H1 (cell line): ENCODE results near the gene IFT20. TPM values are rescaled to one million over a fixed set of nuclear protein-coding genes. Genes with fewer than 3 reads are reported as not detected.

Experiments used
- BCL11A ChIP-seq, 2 experiments: IDR thresholded peaks; one replicate each; pipeline ENCODE4 v1.6.1; 2011; ENCODE audit warnings: low read depth in 2 of 2, low read length in 2 of 2, mild to moderate bottlenecking in 2 of 2
- CEBPB ChIP-seq: IDR thresholded peaks from 2 replicates; pipeline ENCODE4 v1.6.1; 2012; ENCODE audit warnings: low read depth, low read length
- CHD2 ChIP-seq: IDR thresholded peaks from 2 replicates; pipeline ENCODE4 v1.6.1; 2012; ENCODE audit warnings: low read length, improper control_type of control experiment
- CTBP2 ChIP-seq: IDR thresholded peaks from 2 replicates; pipeline ENCODE4 v1.7.0; 2011; ENCODE audit warnings: borderline replicate concordance, mild to moderate bottlenecking, moderate library complexity, mixed read lengths, low read length; ENCODE audit not compliant: insufficient read depth, insufficient read length
- CTCF ChIP-seq, 3 experiments: IDR thresholded peaks; 1 replicate in 2 of 3; 2 replicates in 1 of 3; pipeline versions ENCODE4 v1.5.1 to v1.6.1; 2011; ENCODE audit warnings: low read length in 3 of 3, mild to moderate bottlenecking in 3 of 3, inconsistent platforms in 2 of 3, low read depth in 1 of 3, moderate library complexity in 1 of 3; ENCODE audit not compliant: insufficient read depth in 1 of 3; ENCODE audit errors: control extremely low read depth in 1 of 3
- FOSL1 ChIP-seq: IDR thresholded peaks from 2 replicates; pipeline ENCODE4 v1.6.1; 2011; ENCODE audit warnings: mild to moderate bottlenecking, low read depth, low read length, moderate library complexity; ENCODE audit not compliant: insufficient read depth
- GABPA ChIP-seq: IDR thresholded peaks from 2 replicates; pipeline ENCODE4 v1.6.1; 2011; ENCODE audit warnings: mild to moderate bottlenecking, low read length, moderate library complexity, borderline replicate concordance; ENCODE audit not compliant: insufficient read depth
- HDAC2 ChIP-seq, 2 experiments: fragments of 300-600 bp in 1 of 2; sonication (generic) in 1 of 2; IDR thresholded peaks; 2 replicates each; pipeline ENCODE4 v1.6.1; 2011 to 2012; ENCODE audit warnings: low read depth in 2 of 2, low read length in 2 of 2, mild to moderate bottlenecking in 2 of 2, moderate library complexity in 2 of 2, borderline replicate concordance in 1 of 2, inconsistent platforms in 1 of 2
- HDAC6 ChIP-seq: IDR thresholded peaks from one replicate; pipeline ENCODE4 v1.7.1; 2012; ENCODE audit warnings: low read depth, mild to moderate bottlenecking, inconsistent platforms, low read length, moderate library complexity
- KDM5A ChIP-seq: fragments of 200-600 bp; IDR thresholded peaks from 2 replicates; pipeline ENCODE4 v1.7.1; 2012; ENCODE audit warnings: mild to moderate bottlenecking, low read length, inconsistent platforms, mixed read lengths
- NANOG ChIP-seq: IDR thresholded peaks from 2 replicates; pipeline ENCODE4 v1.6.1; 2011; ENCODE audit warnings: low read length, low read depth, mild to moderate bottlenecking, inconsistent platforms; ENCODE audit not compliant: insufficient read depth, poor library complexity, severe bottlenecking
- POLR2A ChIP-seq, 2 experiments: IDR thresholded peaks; 1 replicate in 1 of 2; 2 replicates in 1 of 2; pipeline ENCODE4 v1.6.1; 2011; ENCODE audit warnings: low read depth in 2 of 2, low read length in 2 of 2, mild to moderate bottlenecking in 2 of 2; ENCODE audit errors: control extremely low read depth in 1 of 2
- POLR2AphosphoS5 ChIP-seq: IDR thresholded peaks from 2 replicates; pipeline ENCODE4 v1.6.1; 2011; ENCODE audit warnings: low read depth, low read length
- POU5F1 ChIP-seq: IDR thresholded peaks from 2 replicates; pipeline ENCODE4 v1.6.1; 2011; ENCODE audit warnings: low read depth, mild to moderate bottlenecking, low read length, moderate library complexity
- RXRA ChIP-seq: IDR thresholded peaks from 2 replicates; pipeline ENCODE4 v1.6.1; 2011; ENCODE audit warnings: low read depth, mild to moderate bottlenecking, low read length, moderate library complexity; ENCODE audit not compliant: insufficient read depth
- SIX5 ChIP-seq: IDR thresholded peaks from 2 replicates; pipeline ENCODE4 v1.6.1; 2011; ENCODE audit warnings: mild to moderate bottlenecking, low read depth, low read length
- SP4 ChIP-seq: IDR thresholded peaks from 2 replicates; pipeline ENCODE4 v1.6.1; 2012; ENCODE audit warnings: low read length, inconsistent platforms
- SUZ12 ChIP-seq: fragments of 200-600 bp; sonication (generic); IDR thresholded peaks from 2 replicates; pipeline ENCODE4 v1.6.1; 2012; ENCODE audit warnings: mild to moderate bottlenecking, inconsistent platforms, low read length, moderate library complexity, mixed read lengths
- TAF1 ChIP-seq: IDR thresholded peaks from 2 replicates; pipeline ENCODE4 v1.6.1; 2011; ENCODE audit warnings: mild to moderate bottlenecking, low read depth, low read length
- TAF7 ChIP-seq: optimal IDR thresholded peaks from 2 replicates; pipeline ENCODE3; 2011; ENCODE audit warnings: low read depth, mild to moderate bottlenecking, inconsistent platforms, low read length, moderate library complexity, borderline replicate concordance
- TEAD4 ChIP-seq: IDR thresholded peaks from 2 replicates; pipeline ENCODE4 v1.6.1; 2012; ENCODE audit warnings: low read depth, low read length, inconsistent platforms, mixed read lengths
- YY1 ChIP-seq: IDR thresholded peaks from 2 replicates; pipeline ENCODE4 v1.6.1; 2011; ENCODE audit warnings: low read depth, mild to moderate bottlenecking, low read length
- polyA plus RNA-seq, 7 experiments: library from polyadenylated mRNA; depleted of rRNA in 3 of 7; stranded (reverse) in 5 of 7; unstranded in 2 of 7; fragments of >200 nt in 5 of 7; fragments of 200-250 nt in 2 of 7; gene quantifications; 1 replicate in 5 of 7; 2 replicates in 1 of 7; 4 replicates in 1 of 7; pipeline versions ENCODE4 v1.2.1 to v1.2.3, GENCODE V29; 2011 to 2013; ENCODE audit warnings: missing spikeins in 2 of 7, mixed read lengths in 2 of 7
- total RNA-seq: library from RNA; stranded (reverse); fragmentation: NEBNext Ultra II Directional; extraction: Animal tissue kit (Norgen Biotek cat#: 25700); gene quantifications from 2 replicates; pipeline ENCODE4 v1.2.1, GENCODE V29; 2021

IFT20 gene
- total and polyA plus RNA-seq, 2 of the 8 experiments (the other 6 are each of a cell fraction or from before 2014, with no cell fraction given) = 9.0 to 21.0 TPM

GRCh38 chr17:28335201-28335958 lies at the start of gene IFT20, which contains the start of gene TNFAIP1 (continued):
- no peak for TF ChIP-seq CTCF (IDR thresholded peaks at IDR 0.05; ENCODE audit: control extremely low read depth in 1 of 3, insufficient read depth in 1 of 3, low read depth in 1 of 3, low read length in 3 of 3)
- TF ChIP-seq YY1 = peak; percentile 78; the same call in 1 of the 2 replicates
- no peak for TF ChIP-seq BCL11A (IDR thresholded peaks at IDR 0.05; ENCODE audit: low read depth in 2 of 2, low read length in 2 of 2)
- peak in 1 of 2 experiments; percentile 52; a peak in 1 of 4 replicates for TF ChIP-seq HDAC2 (IDR thresholded peaks at IDR 0.05; ENCODE audit: borderline replicate concordance in 1 of 2, low read depth in 2 of 2, low read length in 2 of 2)
- TF ChIP-seq POU5F1 = no peak
- TF ChIP-seq GABPA = peak; percentile 96
- peak; percentile 19; the same call in 1 of the 2 replicates for TF ChIP-seq SP4
- peak; percentile 19 for TF ChIP-seq NANOG
- TF ChIP-seq SUZ12 = no peak
- TF ChIP-seq CHD2 = peak; percentile 91
- no peak for TF ChIP-seq RXRA
- TF ChIP-seq TEAD4 = peak; percentile 33; the same call in 1 of the 2 replicates
- TF ChIP-seq TAF1 = peak; percentile 70
- peak; percentile 43 for TF ChIP-seq TAF7
- peak in 1 of 2 experiments; percentile 64; a peak in 2 of 3 replicates for TF ChIP-seq POLR2A (IDR thresholded peaks at IDR 0.05; ENCODE audit: control extremely low read depth in 1 of 2, low read depth in 2 of 2, low read length in 2 of 2)
- no peak for TF ChIP-seq FOSL1
- TF ChIP-seq CEBPB = no peak
- no peak for TF ChIP-seq CTBP2
- no peak for TF ChIP-seq KDM5A
- TF ChIP-seq POLR2AphosphoS5 = peak; percentile 39; the same call in 1 of the 2 replicates
- no peak for TF ChIP-seq HDAC6
- TF ChIP-seq SIX5 = peak; percentile 96
